ENCODE measurements around the gene FUT9.
"Not testable (repeated sequence)": the region's sequence is repeated elsewhere in the genome, so short reads cannot be mapped to it uniquely, and the experiment has no call there.

FUT9 gene

DNA sequence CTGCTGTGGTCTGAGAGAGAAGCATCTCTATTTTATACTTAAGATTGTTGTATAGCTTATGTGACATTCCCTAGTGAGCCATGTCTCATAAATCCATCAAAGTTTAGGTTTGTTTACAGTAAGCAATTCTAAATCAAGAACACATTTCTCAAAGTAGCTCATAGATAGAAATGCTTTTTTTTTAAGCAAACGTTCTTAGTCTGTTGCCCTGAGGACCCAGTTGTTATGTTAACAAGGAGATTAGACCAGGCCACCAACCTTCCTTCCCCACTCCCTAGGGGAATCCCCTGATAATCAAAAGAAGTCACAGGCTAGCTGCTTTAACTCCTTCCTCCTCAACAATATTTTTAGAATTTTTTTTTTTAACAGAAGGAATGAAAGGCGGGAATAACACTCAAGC lies 169.0 kb downstream of the FUT9 start:
- no peak for DNase-seq (ENCODE audit: low read depth in 4 of 4, low spot score in 1 of 4)

DNA sequence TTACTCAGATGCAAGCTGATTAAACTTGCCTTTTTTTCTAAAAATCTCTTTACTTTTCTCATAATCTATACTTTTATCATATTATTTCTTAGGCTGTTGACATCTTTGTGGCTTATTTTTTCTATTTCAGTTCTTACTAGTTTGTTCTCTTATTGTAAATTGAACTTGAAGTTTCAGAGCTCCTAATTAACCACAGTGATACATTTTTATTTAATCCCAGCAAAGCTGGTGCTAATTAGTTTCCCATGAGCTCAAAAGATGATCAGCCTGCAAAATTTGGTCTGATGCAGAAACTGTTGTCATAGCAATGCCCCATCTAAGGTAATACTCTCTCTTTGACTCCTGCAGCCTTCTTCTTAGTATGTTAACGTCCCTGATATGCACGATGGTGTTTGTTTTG lies 170.3 kb downstream of the FUT9 start:
- DNase-seq (ENCODE audit: low read depth in 4 of 4, low spot score in 1 of 4), result no peak

DNA sequence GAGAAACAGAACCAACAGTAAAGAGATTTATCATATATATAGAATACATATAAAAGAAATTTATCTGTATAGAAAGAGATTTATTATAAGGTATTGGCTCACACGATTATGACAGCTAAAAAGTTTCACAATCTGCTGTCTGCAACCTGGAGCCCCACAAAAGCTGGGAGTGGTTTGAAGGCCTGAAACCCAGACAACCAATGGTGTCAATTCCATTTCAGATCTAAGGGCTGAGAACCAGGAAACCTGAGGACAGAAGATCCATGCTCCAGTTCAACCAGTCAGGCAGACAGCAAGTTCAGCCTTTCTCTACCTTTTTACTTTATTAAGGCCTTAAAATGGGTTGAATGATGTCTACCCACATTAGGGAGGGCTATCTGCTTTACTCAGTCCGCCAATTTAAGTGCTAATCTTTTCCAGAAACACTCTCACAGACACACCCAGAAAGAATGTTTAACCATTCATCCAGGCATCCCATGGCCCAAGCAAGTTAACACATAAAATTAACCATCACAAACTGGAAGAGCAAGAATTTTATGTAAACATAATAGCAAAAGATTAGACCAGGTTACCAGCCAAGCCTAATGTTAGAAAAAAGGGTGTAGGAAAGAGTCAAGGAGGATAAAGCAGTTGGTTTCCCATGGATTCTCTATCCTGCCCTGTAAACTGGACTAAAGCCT lies 170.9 kb downstream of the FUT9 start:
- no peak for DNase-seq (ENCODE audit: low read depth in 4 of 4, low spot score in 1 of 4)

DNA sequence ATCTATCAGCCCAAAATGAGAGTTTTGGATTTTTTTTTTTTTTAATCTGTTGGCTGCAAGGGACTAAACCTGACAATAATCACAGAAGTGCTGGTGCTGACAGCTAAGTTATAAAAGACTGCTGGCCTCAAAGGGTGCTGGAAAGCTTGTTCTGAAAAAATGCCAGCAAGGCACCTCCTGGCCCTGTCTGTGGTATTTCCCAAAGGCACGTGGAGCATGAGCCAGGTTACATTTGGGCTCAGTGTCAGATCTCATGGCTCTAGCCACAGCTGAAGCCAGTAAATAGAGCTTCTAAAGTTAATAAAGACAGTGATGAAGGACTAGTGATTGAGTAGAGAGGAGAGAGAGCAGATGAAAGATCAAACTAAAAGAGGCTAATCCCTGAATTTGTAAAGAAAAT lies 178.9 kb downstream of the FUT9 start:
- no peak for DNase-seq (ENCODE audit: low read depth in 4 of 4, low spot score in 1 of 4)

DNA sequence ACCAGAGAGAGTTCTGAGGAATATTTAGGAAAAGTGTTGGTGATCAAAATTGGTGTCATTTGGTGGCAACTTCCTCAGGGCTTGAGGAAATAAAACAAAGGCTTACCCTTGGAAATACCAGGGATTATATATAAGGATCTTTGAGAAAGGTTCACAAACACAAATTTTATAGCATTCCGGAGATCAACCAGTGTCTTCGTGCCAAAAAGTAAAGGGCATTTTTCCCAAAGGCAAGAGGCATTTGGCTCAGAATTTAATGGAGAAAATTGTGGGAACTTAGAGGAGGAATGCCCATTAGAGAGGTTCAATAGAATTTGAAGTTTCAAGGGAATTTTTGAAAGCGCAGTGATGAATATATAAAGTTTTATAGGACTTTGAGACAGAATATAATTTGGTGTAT lies 179.5 kb downstream of the FUT9 start:
- DNase-seq (ENCODE audit: low read depth in 4 of 4, low spot score in 1 of 4), result no peak

DNA sequence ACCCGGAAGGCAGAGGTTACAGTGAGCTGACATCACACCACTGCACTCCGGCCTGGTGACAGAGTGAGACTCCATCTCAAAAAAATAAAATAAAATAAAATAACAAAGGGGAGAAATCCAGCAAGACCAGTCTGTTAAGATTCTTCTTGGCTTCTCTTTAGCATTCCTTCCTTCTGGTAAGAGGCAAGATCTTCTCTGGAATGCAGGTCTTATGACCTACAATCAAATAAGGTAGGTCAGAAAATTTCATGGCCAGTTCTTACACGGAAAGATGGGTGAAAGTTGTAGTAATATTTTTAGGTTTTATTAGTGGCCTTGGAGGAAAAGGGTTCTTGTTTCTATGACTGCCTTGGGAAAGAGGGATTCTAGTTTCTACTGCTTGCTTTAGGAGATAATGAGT lies 180.9 kb downstream of the FUT9 start:
- no peak for DNase-seq (ENCODE audit: low read depth in 4 of 4, low spot score in 1 of 4)

DNA sequence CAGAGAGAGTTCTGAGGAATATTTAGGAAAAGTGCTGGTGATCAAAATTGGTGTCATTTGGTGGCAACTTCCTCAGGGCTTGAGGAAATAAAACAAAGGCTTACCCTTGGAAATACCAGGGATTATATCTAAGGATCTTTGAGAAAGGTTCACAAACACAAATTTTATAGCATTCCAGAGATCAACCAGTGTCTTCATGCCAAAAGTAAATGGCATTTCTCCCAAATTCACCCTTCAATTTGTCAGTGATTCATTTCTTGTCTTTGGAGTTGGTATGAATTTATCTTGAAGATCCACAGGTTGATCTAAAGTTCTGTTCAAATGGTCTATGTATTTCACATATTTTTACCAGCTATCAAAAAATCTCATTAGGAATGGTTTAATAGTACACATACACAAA lies 181.5 kb downstream of the FUT9 start:
- no peak for DNase-seq (ENCODE audit: low read depth in 4 of 4, low spot score in 1 of 4)

DNA sequence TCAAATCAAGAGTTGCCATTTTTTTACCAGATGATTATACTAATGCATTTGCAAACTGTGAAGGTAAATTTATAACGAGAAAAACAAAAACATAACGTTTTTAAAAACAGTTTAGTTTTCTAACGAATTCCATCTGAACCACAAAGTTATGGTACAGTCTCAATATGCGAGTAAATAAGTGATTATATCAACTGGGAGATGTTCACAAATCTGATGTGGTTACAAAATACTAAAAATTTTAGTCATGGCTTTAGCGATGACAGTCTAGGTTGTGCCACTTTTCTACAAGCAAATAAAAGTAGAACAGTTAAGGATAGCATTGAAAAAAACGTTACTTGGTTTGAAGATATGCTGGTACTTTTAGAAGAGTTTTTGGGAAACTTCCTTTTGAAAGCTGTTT lies 186.8 kb downstream of the FUT9 start:
- DNase-seq (ENCODE audit: low read depth in 4 of 4, low spot score in 1 of 4), result no peak

DNA sequence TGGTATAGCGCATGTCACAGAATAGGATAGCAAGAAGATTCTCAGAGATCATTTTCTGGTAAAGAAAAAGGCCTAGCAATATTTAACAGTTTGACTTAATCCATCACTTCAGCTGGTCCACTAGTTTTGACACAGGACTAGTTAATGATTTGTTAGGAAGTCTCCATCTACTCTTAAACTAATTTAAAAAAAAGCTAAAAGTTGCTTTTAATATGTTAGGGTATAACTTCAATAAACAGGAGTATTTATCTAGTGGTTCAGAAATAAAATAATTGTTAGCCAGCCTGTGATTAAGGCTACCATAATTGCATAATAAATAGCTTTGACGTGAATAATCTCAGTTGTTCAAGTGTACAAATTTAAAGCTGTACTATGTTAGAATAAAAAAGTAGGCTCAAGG lies 195.6 kb downstream of the FUT9 start:
- DNase-seq (ENCODE audit: low read depth in 4 of 4, low spot score in 1 of 4), result no peak

DNA sequence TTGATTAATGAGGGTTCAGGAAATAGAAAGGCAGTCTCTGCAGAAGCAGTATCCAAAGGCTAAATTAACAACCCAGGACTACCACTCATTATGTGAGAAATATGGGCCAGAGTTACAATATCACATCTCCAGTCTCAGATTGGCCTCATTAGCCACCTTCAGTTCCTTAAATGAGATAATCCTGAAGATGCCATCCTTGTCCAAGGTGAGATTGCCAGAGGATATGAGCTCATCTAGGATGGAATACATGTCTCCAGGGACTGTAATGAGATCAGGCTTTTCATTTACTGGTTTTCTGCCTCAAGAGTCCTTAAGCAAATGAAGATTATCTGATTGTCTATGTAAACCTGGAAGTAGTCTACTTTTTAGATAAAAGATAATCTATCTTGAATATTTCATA lies 196.3 kb downstream of the FUT9 start:
- DNase-seq (ENCODE audit: low read depth in 4 of 4, low spot score in 1 of 4), result no peak

DNA sequence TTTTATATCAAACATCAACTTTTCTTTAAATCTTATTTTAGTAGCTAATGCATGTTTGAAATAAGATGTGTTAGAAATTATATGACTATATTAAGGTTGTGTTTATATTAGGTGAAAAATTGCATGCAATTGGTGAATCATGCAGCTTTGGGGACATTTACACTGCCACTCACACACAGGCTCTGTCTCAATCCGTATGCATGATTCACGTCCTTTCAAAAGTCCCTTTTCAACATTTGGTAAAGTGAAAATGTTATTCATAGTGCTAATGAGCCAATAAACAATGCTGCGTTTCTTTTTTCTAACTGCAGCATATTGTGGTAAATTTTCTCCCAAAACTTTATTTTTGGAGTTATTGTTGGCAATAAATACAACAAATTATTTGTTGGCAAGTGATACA lies 198.0 kb downstream of the FUT9 start:
- no peak for DNase-seq (ENCODE audit: low read depth in 4 of 4, low spot score in 1 of 4)

DNA sequence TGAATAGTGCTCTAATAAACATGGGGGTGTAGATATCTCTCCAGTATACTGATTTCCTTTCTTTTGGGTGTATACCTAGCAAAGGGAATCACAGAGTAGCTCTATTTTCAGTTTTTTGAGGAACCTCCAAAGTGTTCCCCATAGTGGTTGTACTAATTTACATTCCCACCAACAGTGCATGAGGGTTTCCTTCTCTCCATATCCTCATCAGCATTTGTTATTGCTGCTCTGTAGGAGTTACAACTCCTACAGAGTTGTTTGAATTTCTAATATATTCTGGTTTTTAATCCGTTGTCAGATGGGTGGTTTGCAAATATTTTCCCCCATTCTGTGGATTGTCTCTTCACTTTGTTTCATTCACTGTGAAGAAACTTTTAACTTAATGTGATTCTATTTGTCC lies 207.9 kb downstream of the FUT9 start:
- DNase-seq (ENCODE audit: low read depth in 4 of 4, low spot score in 1 of 4), result no peak

DNA sequence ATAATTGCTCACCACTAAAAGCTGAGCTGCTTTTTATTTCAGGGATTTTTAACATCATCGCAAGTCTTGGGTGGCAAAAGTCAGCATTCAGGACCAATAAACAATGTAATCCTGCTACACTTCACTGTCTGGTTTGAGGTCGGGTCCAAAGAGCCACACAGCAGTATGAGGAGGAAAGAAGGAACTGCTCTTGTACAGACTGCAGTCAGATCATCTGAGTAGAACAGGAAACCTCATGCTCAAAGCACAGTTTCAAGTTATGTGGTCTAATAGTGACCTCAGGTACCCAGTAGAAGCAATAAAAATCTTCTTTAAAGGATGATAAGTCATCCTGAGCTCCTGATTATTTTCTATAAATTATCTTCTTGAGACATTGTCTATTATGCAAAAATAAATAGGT lies 211.4 kb downstream of the FUT9 start:
- no peak for DNase-seq (ENCODE audit: low read depth in 4 of 4, low spot score in 1 of 4)

DNA sequence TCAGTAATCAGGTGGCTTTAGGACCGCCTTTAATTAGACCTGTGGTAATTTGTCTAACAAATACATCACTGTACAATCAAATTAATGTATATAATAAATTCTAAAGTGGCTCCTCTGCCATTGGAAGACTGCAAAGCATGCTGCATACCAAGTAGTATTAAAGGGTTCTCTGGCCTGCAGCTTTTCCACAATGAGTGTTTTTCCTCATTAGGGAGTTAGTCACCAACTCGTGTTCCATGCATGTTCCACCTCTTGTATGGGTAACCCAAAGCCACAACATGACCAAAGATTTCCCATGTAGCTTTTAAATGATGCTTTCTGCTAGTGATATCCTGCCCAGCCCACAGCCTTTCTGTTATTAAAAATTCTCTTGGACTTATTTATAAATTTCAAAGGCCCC lies 218.7 kb downstream of the FUT9 start:
- no peak for DNase-seq (ENCODE audit: low read depth in 4 of 4, low spot score in 1 of 4)

DNA sequence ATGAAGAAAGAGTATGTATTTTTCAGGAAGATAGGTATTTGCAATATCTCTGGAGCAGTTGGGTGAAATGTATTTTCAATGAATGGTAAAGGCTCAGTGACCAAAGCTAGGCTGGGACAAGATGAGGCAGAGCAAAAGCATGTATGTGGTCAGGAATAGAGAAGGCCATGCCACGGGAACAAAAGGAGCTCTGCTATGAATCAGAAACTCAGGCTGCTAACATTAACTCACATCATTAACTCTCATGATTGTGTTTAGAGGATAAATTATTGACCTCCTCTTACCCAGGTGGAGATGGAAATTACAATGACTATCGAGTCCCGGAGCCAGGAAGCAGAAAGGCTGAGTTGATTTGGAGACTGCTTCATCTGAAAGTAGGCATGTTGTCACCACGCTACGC lies 220.2 kb downstream of the FUT9 start:
- DNase-seq (ENCODE audit: low read depth in 4 of 4, low spot score in 1 of 4), result no peak

DNA sequence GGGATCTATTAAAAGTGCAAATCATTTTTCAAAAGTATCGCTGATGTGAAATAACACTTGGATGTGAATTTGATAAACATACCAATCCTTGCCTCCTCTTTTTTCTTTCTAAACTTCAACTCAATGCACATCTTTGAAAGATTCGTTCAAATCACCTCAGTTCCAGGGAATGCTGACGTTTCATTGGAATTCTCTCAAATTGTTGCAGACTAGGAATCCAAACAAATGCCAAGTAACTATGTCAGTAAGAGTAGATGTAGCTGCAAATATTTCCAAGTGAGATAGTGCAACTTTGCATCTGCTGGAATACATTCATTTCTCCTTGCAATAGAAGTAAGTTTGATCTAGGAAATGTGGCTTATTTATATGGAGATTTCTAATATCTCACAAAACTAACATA lies 220.7 kb downstream of the FUT9 start:
- no peak for DNase-seq (ENCODE audit: low read depth in 4 of 4, low spot score in 1 of 4)

DNA sequence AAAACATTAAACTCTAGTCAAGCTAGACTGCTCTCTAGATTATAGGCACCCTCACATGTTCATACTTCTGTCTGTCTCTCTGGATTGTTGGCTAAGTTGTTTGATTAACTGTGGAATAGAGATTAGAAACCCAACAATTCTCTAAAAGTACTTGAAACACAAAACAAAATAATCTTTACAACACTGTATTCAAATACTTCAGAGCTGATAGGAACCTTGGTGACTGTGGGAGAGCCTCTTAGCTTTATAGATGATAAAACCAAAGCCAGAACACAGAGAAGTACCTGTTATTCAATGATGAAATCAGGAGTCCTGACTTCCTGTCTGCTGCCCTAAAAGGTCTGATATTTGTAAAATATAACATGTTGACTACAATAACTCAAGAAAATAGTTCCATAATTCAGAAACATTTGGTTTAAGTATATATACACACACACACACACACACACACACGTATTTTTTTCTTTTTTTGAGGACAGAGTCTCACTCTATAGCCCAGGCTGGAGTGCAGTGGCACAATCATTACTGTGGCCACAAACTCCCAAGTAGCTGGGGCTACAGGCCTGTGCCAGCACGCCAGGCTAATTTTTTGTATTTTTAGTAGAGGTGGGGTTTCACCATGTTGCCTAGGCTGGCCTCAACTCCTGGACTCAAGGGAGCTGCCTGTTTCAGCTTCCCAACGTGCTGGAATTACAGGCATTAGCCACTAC lies 222.0 kb downstream of the FUT9 start:
- DNase-seq (ENCODE audit: low read depth in 4 of 4, low spot score in 1 of 4), result no peak

DNA sequence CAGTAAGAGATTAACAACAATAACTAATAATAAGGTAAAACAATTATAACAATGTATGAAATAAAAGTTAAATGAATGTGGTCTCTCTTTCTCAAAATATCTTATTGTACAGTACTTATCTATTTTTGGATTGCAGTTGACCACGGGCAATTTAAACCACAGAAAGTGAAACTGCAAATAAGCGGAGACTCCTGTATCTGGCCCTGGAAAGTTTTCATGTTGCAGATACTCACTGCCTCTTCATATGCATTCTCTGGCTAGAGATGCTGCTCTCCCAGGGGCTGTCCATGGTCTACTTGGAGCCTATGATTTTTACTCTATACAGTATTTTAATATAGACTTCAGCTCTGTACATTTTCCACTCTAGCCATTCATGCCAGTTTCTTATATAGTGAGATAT lies 230.8 kb downstream of the FUT9 start:
- DNase-seq (ENCODE audit: low read depth in 4 of 4, low spot score in 1 of 4), result no peak

DNA sequence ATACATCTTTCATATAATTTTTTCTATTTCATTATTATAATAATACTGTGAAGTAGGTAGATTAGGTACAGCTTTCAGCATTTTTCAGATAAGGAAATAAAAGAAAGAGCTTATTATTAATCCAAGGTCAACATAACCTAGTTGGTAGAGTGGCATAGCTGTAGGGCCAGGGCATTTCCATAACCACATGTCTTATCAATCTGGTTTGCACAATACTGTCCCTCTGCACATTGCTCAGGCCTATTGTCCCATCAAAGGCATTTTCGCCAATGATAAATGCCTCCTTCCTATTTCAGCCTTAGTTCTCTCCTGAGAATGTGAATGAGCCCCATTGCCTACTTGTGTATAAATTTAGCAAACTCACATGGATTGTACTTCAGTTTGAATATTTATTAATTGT lies 234.0 kb downstream of the FUT9 start:
- DNase-seq (ENCODE audit: low read depth in 4 of 4, low spot score in 1 of 4), result no peak

DNA sequence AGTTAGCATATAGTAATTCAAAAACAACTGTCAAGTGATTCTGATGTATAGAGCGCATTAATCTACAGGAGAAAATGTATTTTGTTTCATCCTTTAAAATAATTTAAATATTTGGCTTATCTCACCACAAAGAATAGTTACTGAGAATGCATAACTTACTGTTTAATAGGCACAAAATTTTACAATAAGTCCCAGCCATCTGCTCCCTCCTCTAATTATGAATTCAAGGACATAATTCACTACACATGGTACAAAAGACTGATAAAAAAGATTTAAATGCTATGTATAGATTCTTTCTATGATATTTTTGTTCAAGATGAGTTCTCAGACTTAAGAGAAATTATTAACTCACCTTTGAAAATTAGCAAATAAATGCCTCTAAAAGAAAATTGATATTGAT lies 242.0 kb downstream of the FUT9 start:
- no peak for DNase-seq (ENCODE audit: low read depth in 4 of 4, low spot score in 1 of 4)

DNA sequence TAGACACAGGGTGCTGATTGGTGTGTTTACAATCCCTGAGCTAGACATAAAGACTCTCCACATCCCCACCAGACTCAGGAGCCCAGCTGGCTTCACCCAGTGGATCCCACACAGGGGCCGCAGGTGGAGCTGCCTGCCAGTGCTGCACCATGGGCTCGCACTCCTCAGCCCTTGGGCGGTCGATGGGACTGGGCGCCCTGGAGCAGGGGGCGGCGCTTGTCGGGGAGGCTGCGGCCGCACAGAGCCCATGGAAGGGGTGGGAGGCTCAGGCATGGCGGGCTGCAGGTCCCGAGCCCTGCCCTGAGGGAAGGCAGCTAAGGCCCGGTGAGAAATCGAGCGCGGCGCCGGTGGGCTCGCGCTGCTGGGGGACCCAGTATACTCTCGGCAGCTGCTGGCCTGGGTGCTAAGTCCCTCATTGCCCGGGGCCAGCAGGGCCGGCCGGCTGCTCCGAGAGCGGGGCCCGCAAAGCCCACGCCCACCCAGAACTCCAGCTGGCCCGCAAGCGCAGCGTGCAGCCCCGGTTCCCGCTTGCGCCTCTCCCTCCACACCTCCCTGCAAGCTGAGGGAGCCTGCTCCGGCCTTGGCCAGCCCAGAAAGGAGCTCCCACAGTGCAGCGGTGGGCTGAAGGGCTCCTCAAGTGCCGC lies 245.1 kb downstream of the FUT9 start:
- not testable (repeated sequence) for DNase-seq (ENCODE audit: low read depth in 4 of 4, low spot score in 1 of 4)

Data from stimulated activated CD4-positive, alpha-beta T cell treated with anti-CD3 and anti-CD28 coated beads, Interleukin-1b, Interleukin-23, amount 100 ng/mL, for 24 hours (primary cell).